Activated gamma-delta T cell treated with Interleukin-2 at 50 U/mL for 16 hours (primary cell): ENCODE data around the gene KLC4.

ENCODE experiments used
- DNase-seq: peaks from one replicate; pipeline ENCODE4 v3.0.0-alpha.2; 2020

KLC4 gene

GRCh38 chr6:43059168-43060033, at the start of gene KLC4, which contains the start of gene MRPL2:
KLC4 (plus strand) TSS chr6:43059631; CDS start chr6:43061336, 1,705 bp downstream.
MRPL2 (minus strand) TSS chr6:43059434; CDS start chr6:43059381, 53 bp downstream.
- DNase-seq: peak; percentile 98

- no peak for DNase-seq
Measured at GRCh38 chr6:43011207-43011606, 48.2 kb upstream of the KLC4 start.

DNA sequence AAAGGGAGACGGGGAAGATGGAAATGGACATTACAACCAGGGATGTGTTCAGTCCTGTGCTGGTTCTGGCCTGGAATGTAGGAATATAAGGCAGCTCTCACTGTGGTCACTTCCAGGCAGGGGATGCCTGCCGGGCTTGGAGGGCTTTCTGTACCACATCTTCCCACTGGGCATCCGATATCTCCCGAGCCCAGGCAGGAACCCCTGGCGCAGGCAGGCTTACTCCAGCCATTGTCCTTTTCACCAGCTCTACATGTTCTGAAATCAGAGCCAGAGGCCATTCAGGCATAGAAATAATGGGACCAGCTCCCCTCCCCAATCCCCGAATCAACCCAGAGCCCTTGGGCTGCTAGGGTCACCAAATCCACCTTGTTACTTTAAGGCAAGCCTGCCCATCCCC, 47.1 kb upstream of the KLC4 start:
- DNase-seq: no peak

- no peak for DNase-seq
Measured at GRCh38 chr6:43013097-43013842, 46.2 kb upstream of the KLC4 start.

- peak; percentile 98 for DNase-seq
Measured at GRCh38 chr6:43013843-43014433, 45.5 kb upstream of the KLC4 start, which contains the start of the genes KLHDC3 and MEA1. KLHDC3 (plus strand) TSS chr6:43014249; CDS start chr6:43017193, 2,944 bp downstream. MEA1 (minus strand) TSS chr6:43013946; CDS start chr6:43013813, 133 bp downstream.

DNA sequence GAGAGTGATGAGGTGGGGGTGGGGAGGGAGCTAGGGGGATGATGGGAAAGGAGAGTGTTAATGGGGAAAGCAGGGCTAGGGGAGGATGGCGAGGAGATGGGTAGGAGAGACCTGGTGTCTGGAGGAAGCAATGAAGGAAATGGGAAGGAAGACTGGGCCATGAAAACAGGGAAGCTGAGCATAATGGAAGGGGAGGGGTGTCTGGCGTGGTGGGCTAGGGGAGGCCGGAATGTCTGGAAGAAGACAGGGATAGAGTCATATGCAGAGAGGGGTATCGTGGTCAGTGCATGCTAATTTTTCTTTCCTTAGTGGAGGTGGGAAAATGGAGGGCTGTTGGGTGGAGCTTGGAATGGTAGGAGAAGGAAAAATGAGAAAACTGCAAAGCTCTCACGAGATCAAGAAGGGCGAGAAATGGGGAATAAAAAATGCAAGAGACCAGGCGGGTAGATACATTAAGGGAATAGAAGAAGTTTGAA, 45.0 kb upstream of the KLC4 start:
- DNase-seq: no peak

GRCh38 chr6:43016176-43016942, 43.1 kb upstream of the KLC4 start:
- no peak for DNase-seq

DNA sequence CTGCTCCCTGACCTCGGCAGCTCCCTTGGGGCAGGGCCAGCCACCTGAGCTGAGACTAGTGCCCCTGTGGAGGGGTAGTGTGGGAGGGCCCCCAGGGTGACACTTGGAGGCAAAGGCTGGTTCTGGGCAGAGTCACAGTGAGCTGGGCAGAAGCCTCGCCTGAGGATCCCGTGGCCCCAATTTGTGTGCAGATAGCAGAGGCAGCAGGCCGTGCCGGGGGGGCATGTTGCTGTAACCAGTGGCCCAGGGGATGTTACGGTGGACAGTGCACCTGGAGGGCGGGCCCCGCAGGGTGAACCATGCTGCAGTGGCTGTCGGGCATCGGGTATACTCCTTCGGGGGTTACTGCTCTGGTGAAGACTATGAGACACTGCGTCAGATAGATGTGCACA, 42.5 kb upstream of the KLC4 start:
- DNase-seq: no peak

DNA sequence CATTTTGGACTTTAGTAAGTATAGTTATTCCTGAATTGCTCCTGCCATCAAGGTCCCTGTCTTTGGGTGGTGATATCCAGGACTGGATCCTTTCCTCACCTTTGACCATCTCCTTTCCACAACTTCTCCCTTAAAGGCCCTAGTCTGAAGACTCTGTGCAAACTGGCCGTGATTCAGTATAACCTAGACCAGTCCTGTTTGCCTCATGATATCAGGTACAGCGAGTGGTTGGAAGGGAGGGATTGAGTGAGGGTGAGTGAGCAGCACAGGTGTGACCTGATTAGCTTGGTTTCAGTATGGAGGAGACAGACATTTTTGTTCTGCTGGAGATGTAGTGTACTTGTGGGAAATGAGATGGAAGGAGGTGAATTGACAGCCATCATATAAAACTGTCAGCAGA, 40.3 kb upstream of the KLC4 start:
- DNase-seq: no peak

DNA sequence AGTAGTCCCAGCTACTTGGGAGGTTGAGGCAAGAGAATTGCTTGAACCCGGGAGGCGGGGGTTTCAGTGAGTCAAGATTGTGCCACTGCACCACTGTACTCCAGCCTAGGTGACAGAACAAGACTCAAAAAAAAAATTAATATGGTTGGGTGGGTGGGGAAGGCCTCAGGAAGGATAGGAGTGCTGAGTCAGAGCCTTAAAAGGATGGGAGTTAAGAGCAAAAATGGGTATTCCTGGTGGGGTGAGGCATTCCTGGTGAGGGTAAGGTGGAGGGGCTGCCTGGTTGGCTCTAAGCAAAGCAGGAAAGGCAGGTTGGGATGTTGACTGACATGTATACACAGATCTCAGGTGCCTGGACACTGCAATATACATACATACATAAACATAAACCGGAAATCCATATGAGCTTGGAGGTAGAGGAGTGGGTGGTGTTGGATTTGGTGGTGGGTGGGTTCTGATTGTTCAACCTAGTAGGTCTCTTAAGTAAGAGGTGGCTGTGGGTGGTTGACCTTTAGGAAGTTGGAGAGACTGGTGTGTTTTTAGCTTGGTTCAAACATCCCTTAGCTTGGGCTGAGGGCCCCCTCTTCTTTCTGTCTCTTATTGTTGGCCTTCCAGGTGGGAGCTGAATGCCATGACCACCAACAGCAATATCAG, 39.3 kb upstream of the KLC4 start:
- DNase-seq: no peak

DNA sequence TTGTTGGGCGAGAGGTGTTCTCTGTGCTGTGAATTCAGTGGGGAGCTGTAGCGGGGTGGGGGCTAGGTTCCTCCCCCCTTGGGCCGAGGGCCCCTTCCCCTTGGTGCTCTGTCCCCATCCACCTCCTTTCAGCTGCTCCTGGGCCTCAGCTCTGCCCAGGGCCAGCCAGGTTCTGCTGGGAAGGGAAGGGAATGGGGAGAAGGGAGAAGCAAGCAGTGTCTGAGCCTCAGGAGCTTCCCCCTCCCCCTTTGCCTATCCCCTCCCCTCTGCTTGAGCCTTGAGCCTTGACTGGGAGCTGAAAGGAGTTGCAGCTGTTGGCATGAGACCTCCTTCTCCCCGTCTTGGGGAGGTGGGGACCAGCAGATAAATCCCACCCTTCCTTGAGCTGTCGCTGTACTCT, 38.6 kb upstream of the KLC4 start:
- DNase-seq: no peak

GRCh38 chr6:43021270-43022047, 38.0 kb upstream of the KLC4 start, which contains the start of gene RRP36:
RRP36 (plus strand) TSS chr6:43021623; CDS start chr6:43021655, 32 bp downstream.
- peak; percentile 54 for DNase-seq

DNA sequence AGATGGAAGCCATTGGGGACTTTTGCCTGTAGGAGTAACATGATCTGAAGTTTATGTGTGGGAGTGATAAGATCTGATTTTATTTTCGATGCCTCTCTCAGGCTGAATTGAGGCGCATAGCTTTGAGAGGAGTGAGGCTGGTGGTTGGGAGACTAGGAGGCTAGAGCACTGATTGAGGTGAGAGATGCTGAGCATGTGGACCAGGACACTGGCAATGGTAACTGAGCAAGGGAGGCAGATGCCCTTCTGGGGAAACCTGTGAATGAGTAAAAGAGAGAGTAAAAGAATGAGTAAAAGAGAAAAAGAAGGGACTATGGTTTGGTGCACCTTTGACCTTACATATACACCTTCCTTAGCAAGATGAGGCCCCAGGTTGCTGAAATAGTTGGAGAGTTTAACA, 35.0 kb upstream of the KLC4 start:
- no peak for DNase-seq

DNA sequence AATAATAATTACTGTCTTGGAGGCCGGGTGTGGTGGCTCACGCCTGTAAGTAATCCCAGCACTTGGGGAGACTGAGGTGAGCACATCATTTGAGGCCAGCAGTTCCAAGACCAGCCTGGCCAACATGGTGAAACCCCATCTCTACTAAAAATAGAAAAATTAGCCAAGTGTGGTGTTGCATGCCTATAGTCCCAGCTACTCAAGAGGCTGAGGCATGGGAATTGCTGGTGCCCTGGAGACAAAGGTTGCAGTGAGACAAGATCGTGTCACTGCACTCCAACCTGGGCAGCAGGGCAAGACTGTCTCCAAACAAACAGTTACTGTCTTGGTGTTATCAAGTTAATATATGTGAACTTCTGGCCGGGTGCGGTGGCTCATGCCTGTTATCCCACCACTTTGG, 33.1 kb upstream of the KLC4 start:
- DNase-seq: no peak

DNA sequence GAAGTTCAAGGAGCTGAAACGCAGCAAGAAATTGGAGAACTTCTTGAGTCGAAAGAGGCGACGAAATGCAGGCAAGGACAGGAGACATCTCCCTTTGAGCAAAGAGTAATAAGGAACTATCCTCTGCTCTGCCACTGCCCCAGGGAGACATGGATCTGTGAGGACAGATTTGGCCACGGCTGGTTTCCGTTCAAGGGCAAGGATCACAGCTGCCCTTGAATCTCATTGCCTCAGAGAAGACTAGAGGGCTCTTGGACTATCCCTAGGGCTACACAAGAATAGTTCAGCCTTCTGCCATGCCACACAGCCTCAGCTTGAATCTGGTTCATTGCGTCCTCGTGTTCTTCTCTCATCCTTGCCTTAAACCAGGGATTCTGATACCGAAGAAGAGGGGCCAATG, 30.3 kb upstream of the KLC4 start:
- DNase-seq: no peak

GRCh38 chr6:43032326-43032725, 27.1 kb upstream of the KLC4 start:
- DNase-seq: no peak

GRCh38 chr6:43033496-43034189, 25.8 kb upstream of the KLC4 start:
- DNase-seq: no peak

- DNase-seq: no peak
Measured at GRCh38 chr6:43034190-43034525, 25.3 kb upstream of the KLC4 start.

DNA sequence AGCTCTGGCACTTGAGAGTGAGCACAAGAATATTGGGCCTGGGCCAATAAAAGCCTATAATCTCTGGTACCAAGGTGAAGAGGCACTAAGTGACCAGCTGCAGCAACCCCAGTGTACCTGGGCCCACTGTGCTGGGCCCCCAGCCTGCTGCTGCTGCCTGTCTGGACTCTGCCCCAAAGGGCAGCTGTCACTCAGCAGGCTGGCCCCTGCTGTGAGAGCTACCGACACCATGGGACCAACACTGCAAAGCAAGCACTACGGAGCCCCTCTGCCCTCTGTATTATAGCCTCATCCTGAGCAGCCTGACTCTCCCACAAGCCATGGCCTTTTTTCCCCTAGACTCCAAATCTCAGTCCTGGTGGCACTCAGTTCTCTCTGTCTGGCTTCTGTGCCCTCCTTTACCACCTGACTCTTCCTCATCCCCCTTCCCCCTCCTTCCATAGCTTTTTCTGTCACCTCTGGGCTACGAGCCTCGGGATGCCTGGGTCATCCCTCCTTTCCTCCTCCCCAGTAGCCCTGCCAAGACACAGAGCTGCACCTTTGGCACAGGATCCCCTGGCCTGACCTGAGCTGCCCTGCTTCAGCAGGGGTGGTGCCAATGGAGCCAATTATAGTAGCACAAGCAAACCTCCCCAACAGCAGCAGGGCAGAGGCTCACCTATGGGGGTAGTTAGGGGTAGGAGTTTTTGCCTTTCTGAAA, 23.8 kb upstream of the KLC4 start:
- no peak for DNase-seq

- no peak for DNase-seq
Measured at GRCh38 chr6:43036712-43037111, 22.7 kb upstream of the KLC4 start.
